ENCODE results near the gene CPT2. TPM values are rescaled to one million over a fixed set of nuclear protein-coding genes. Genes with fewer than 3 reads are reported as not detected.
"Not testable (repeated sequence)": the region's sequence is repeated elsewhere in the genome, so short reads cannot be mapped to it uniquely, and the experiment has no call there.

The CPT2 gene
- total and polyA plus RNA-seq, 2 donors (not counting 1 experiment from before 2014, with no cell fraction given): 17.2 to 18.3 TPM

- peak overlapping the region; percentile 89 for H3K4me2 ChIP-seq (ENCODE audit: extremely low read depth, insufficient read depth, low read length)
- H3K4me3 ChIP-seq (replicated peaks in 1 of 4; ENCODE audit: control extremely low read depth in 1 of 4, insufficient read depth in 1 of 4, low read depth in 3 of 4, low read length in 4 of 4): peak overlapping the region in 2 of 4 experiments; percentile 88 to 98
- H3K9me3 ChIP-seq (ENCODE audit: control insufficient read depth, insufficient read depth, low read depth, low read length): no peaks in the 10 kb centered on the region
- peaks cover 10% of the 10 kb centered on the region for H3K79me2 ChIP-seq (ENCODE audit: control insufficient read depth, insufficient read depth, low read length)
- no peak overlapping the region for H2AFZ ChIP-seq (ENCODE audit: low read length)
- H3K4me1 ChIP-seq (ENCODE audit: control insufficient read depth, extremely low read depth, insufficient read depth, low read length): peaks cover 17% of the 10 kb centered on the region
- H3K9ac ChIP-seq (ENCODE audit: insufficient read depth, low read length): no peak overlapping the region
- H3K36me3 ChIP-seq (ENCODE audit: control insufficient read depth, insufficient read depth, low read length): peaks cover 4% of the 10 kb centered on the region
- H4K20me1 ChIP-seq (ENCODE audit: control insufficient read depth, extremely low read depth, insufficient read depth, low read length): no peaks in the 10 kb centered on the region
- H3K27ac ChIP-seq (ENCODE audit: insufficient read depth, low read length): peak overlapping the region; percentile 96
- no peak for TF ChIP-seq CTCF (conservative IDR thresholded peaks at IDR 0.05 in 1 of 2, IDR thresholded peaks at IDR 0.05 in 1 of 2; ENCODE audit: low read depth in 1 of 2, low read length in 2 of 2)
- TF ChIP-seq EZH2 (IDR thresholded peaks at IDR 0.05; ENCODE audit: low read length, missing control alignments): no peak
- DNase-seq (ENCODE audit: low read depth in 2 of 2): peak in 1 of 2 donors; percentile 40
- no peaks in the 10 kb centered on the region for H3K27me3 ChIP-seq (ENCODE audit: control insufficient read depth, insufficient read depth, low read length)
These were observed 1.6 kb downstream of the CPT2 start for GRCh38 chr1:53198241-53198651.

- TF ChIP-seq EZH2 (IDR thresholded peaks at IDR 0.05; ENCODE audit: low read length, missing control alignments) (no peak), CTCF (conservative IDR thresholded peaks at IDR 0.05 in 1 of 2, IDR thresholded peaks at IDR 0.05 in 1 of 2; ENCODE audit: low read depth in 1 of 2, low read length in 2 of 2) (no peak)
- H3K9me3 ChIP-seq (ENCODE audit: control insufficient read depth, insufficient read depth, low read depth, low read length): no peaks in the 10 kb centered on the region
- H4K20me1 ChIP-seq (ENCODE audit: control insufficient read depth, extremely low read depth, insufficient read depth, low read length): no peaks in the 10 kb centered on the region
- no peaks in the 10 kb centered on the region for H3K27me3 ChIP-seq (ENCODE audit: control insufficient read depth, insufficient read depth, low read length)
- peaks cover under 1% of the 10 kb centered on the region for H3K4me1 ChIP-seq (ENCODE audit: control insufficient read depth, extremely low read depth, insufficient read depth, low read length)
- no peaks in the 10 kb centered on the region for H3K79me2 ChIP-seq (ENCODE audit: control insufficient read depth, insufficient read depth, low read length)
- H3K4me2 ChIP-seq (ENCODE audit: extremely low read depth, insufficient read depth, low read length): no peak overlapping the region
- no peak overlapping the region for H3K9ac ChIP-seq (ENCODE audit: insufficient read depth, low read length)
- DNase-seq (ENCODE audit: low read depth in 2 of 2): no peak
- no peak overlapping the region for H3K27ac ChIP-seq (ENCODE audit: insufficient read depth, low read length)
- no peak overlapping the region for H2AFZ ChIP-seq (ENCODE audit: low read length)
- peaks cover 5% of the 10 kb centered on the region for H3K36me3 ChIP-seq (ENCODE audit: control insufficient read depth, insufficient read depth, low read length)
- H3K4me3 ChIP-seq (replicated peaks in 1 of 4; ENCODE audit: control extremely low read depth in 1 of 4, insufficient read depth in 1 of 4, low read depth in 3 of 4, low read length in 4 of 4): no peak overlapping the region
These were observed 6.8 kb downstream of the CPT2 start for GRCh38 chr1:53203466-53203865.

GRCh38 chr1:53205496-53205895, 8.9 kb downstream of the CPT2 start:
- not testable (repeated sequence) for H2AFZ ChIP-seq (ENCODE audit: low read length); H3K4me2 ChIP-seq (ENCODE audit: extremely low read depth, insufficient read depth, low read length); H3K9ac ChIP-seq (ENCODE audit: insufficient read depth, low read length); H3K27me3 ChIP-seq (ENCODE audit: control insufficient read depth, insufficient read depth, low read length); H3K4me3 ChIP-seq (replicated peaks in 1 of 4; ENCODE audit: control extremely low read depth in 1 of 4, insufficient read depth in 1 of 4, low read depth in 3 of 4, low read length in 4 of 4); DNase-seq (ENCODE audit: low read depth in 2 of 2); H3K4me1 ChIP-seq (ENCODE audit: control insufficient read depth, extremely low read depth, insufficient read depth, low read length); H3K79me2 ChIP-seq (ENCODE audit: control insufficient read depth, insufficient read depth, low read length); H3K27ac ChIP-seq (ENCODE audit: insufficient read depth, low read length); H3K9me3 ChIP-seq (ENCODE audit: control insufficient read depth, insufficient read depth, low read depth, low read length); H4K20me1 ChIP-seq (ENCODE audit: control insufficient read depth, extremely low read depth, insufficient read depth, low read length)
- H3K36me3 ChIP-seq (ENCODE audit: control insufficient read depth, insufficient read depth, low read length): peaks cover 12% of the 10 kb centered on the region

- H3K4me3 ChIP-seq (replicated peaks in 1 of 4; ENCODE audit: control extremely low read depth in 1 of 4, insufficient read depth in 1 of 4, low read depth in 3 of 4, low read length in 4 of 4); H3K9me3 ChIP-seq (ENCODE audit: control insufficient read depth, insufficient read depth, low read depth, low read length); H3K4me1 ChIP-seq (ENCODE audit: control insufficient read depth, extremely low read depth, insufficient read depth, low read length); H3K27me3 ChIP-seq (ENCODE audit: control insufficient read depth, insufficient read depth, low read length); H2AFZ ChIP-seq (ENCODE audit: low read length); H3K27ac ChIP-seq (ENCODE audit: insufficient read depth, low read length); DNase-seq (ENCODE audit: low read depth in 2 of 2); H3K79me2 ChIP-seq (ENCODE audit: control insufficient read depth, insufficient read depth, low read length); H4K20me1 ChIP-seq (ENCODE audit: control insufficient read depth, extremely low read depth, insufficient read depth, low read length); H3K4me2 ChIP-seq (ENCODE audit: extremely low read depth, insufficient read depth, low read length); H3K9ac ChIP-seq (ENCODE audit: insufficient read depth, low read length): not testable (repeated sequence)
- peaks cover 18% of the 10 kb centered on the region for H3K36me3 ChIP-seq (ENCODE audit: control insufficient read depth, insufficient read depth, low read length)
These were observed 9.6 kb downstream of the CPT2 start for GRCh38 chr1:53206083-53206685.
